Stimulated activated naive CD8-positive, alpha-beta T cell treated with anti-CD3 and anti-CD28 coated beads, Interleukin-15, Interleukin-2, amounts not matched to agents 100 U/mL and 50 U/mL, for 24 hours (primary cell): ENCODE measurements around the gene NRK.
"Not testable (repeated sequence)": the region's sequence is repeated elsewhere in the genome, so short reads cannot be mapped to it uniquely, and the experiment has no call there.

Experiments used
- ATAC-seq: fragments of 150-1000 bp; cut with Tn5 transposase; one replicate; pipeline ENCODE4 v1.10.0; 2021
- DNase-seq: peaks from one replicate; pipeline ENCODE4 v3.0.0; 2021

Gene NRK

DNA sequence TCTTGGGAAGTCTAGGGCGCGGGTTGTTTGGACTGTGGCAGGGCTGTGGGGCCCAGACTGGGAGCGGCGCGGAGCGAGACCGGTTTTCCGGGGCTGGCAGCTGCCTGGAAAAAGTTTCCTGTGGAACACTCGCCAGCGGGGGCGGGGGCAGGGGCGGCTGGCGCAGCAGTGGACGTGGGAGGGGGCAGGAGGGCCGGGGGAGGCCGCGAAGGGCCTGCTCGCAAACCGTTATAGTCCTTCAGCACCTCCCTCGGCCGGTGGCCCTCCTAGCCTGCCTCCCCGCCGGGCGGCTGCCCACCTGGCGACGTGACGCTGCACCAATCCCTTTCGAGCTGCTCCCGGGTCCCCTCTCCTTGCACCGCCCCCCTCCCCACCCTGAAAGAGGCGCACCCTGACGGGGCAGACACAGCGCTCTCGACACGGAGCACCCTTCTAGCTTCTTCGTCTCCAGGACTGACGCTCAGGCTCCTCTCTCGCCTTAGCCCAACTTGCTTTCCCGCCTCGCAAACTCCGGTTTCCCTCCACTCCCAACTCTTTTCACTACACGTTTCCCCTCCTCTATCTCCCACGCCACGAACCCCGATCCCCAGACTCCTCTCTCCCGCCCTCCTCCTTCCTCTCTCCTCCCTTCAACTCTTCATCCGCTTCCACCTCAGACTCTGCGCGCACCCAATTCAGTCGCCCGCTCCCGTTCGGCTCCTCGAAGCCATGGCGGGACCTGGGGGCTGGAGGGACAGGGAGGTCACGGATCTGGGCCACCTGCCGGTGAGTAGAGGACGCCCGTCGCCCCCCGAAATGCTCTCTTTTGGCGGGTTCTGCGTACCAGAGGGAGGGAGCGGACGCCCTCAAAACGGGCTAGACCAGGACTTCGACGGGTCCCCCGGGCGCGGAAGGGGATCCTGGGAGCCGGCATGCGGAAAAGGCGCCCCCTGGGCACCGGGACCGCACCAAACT, at the start of gene NRK:
TSS of gene NRK (plus strand) at position 402 of the 954 bp plus-strand sequence. CDS start at position 709, 307 bp downstream.
- no peak for ATAC-seq
- no peak for DNase-seq

GRCh38 chrX:105773801-105774200, 48.5 kb upstream of the NRK start:
- DNase-seq (no peak), ATAC-seq (no peak)

- no peak for DNase-seq
- no peak for ATAC-seq
Observed at GRCh38 chrX:105775679-105776078, 46.7 kb upstream of the NRK start.

DNA sequence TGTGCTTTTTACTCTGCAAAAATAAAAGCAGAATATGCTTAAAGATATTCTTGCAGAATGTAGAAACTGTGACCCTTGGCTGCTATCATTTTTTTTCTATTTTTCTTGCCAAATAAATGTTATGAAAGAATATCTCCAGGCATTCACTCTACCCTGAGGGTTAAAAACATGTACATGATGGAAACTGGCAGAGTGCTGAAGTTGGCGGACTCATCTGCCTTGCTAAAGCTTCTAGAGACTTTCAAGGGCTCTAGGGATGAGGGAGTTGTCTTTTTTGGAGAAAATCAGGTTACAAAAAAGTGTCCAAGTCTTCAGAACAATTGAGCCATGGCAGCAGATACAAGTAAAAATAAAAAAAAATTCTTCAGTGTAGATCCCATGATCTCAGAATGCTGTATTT, 40.5 kb upstream of the NRK start:
- no peak for ATAC-seq

GRCh38 chrX:105796877-105797276, 25.5 kb upstream of the NRK start:
- not testable (repeated sequence) for ATAC-seq, DNase-seq

More for the DNA sequence above, 40.5 kb upstream of the NRK start:
- no peak for DNase-seq

DNA sequence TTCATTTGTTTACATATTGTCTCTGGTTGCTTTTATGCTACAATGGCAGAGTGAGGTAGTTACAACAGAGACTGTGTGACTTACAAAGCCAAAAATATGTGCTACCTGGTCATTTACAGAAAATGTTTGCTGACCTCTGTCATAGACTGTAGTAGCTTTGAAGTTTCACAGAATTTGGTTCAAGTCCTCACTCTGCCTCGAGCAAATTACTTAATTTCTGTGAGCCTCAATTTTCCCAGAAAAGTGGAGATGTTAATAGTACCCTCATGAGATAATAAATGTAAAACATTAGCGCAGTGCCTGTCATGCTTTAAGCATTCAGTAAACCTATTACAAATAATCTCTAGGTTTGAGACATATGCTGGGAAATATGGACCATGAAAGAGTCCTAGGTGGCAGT, 18.4 kb upstream of the NRK start:
- DNase-seq (no peak), ATAC-seq (no peak)

DNA sequence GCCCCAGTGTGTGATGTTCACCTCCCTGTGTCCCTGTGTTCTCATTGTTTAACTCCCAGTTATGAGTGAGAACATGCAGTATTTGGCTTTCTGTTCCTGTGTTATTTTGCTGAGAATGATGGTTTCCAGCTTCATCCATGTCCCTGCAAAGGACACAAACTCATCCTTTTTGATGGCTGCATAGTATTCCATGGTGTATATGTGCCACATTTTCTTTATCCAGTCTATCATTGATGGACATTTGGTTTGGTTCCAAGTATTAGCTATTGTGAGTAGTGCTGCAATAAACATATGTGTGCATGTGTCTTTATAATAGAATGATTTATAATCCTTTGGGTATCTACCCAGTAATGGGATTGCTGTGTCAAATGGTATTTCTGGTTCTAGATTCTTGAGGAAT, 16.7 kb upstream of the NRK start:
- not testable (repeated sequence) for DNase-seq

DNA sequence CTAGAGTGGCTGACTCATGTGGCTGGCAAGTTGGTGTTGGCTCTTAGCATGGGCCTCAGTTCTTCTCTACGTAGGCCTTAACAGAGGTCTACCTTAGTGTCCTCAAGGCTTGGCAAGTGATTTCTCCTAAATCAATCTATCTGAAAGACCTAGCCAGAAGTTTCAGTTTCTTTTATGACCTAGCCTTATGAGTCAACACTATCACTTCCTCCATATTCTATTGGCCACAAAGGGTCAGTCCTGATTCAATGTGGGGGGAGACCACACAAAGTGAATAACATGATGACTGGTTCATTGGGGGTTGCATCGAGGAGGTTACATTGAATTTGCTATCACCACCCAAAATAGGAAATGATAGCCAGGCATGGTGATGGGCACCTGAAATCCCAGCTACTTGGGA, 5.8 kb upstream of the NRK start:
- no peak for ATAC-seq
- no peak for DNase-seq

More for the DNA sequence above, 16.7 kb upstream of the NRK start:
- ATAC-seq, result not testable (repeated sequence)

GRCh38 chrX:105820247-105820646, 2.1 kb upstream of the NRK start:
- DNase-seq (no peak), ATAC-seq (no peak)

DNA sequence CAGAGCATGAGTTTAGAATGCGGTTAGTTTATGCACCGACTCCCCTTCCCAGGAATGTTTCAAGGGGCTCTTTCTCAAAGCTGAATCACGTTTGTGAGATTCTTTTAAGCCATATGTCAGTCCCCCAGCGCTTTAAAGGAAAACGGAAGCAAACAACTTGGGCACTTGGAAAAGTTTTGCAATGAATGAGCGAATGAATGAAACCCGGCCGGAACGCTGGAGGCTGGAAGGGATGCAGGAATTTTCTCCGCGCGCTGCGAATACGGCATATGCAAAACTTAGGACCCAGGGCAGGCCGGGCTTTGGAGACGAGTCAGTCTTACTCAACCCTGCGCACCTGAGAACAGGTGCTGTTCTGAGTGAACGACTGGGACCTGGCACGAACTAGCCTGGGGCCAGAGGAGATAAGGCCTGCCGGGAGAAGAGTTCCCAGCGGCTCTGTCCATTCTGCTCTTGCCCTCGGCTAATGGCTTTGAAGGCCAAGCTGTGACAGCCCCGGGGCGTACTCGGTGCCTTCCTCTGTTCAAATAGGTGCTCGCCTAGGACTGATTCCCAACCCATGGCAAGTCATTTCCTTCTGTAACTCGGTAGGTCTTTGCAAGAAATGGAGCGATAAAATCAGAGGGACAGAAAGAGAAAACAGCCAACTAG, 743 bp upstream of the NRK start:
- ATAC-seq (no peak), DNase-seq (no peak)

GRCh38 chrX:105823092-105823455, 735 bp downstream of the NRK start:
- ATAC-seq, result no peak
- no peak for DNase-seq

DNA sequence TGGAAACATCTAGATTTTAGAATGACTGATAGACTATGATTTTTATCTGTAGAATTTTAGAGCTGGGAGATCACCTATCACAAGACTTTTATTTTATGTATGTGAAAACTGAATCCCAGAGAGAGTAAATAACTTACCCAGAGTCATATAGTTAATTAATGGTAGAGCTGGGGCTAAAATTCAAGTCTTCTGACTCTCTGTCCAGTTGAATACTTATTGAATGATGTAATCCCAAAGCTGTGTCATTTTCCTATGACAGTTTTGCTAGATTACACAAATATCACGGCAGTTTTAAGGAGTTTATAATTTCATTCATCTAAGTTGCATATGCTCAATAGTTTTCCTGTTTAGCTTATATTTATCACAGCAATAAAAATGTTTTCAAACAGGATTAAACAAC, 6.7 kb downstream of the NRK start:
- DNase-seq (no peak), ATAC-seq (no peak)

DNA sequence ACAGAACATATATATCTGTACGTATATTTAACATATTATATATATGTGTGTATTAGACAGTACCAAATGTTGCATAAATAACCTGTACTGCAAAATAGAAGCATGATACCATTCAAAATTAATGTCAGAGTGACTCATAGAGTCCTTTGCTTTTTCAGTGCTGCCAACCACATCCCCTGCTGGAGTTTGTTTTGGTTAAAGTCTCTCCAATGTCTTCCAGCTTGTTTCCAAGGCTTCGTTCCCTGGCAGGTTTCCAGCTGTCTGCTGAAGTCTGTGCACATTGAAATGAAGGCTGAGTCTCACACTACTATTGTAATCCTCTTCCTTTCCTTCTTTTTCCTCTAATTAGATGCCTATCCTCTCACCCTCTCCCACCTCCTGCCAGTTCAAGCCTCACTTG, 14.9 kb downstream of the NRK start:
- no peak for ATAC-seq

DNA sequence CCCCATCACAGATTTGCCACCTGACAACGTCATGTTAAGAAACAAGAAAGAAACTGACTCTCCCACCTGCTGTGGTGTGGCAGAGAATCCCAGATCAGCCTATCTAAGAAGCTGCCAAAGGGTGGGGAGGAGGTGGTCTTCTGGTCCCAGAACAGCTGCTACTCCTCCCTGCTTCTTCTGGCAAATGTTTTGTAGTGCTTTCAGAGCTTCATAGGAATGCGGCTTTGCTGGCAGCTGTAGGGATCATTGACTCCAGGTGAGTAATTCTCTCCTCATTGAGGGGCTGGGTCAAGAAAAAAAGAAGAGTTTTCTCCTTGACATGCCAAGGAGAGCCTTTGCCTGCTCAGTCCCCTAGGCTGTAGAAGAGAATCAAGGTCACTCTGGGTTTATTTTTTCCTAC, 23.3 kb downstream of the NRK start:
- ATAC-seq, result no peak
- DNase-seq, result no peak

More for the DNA sequence above, 14.9 kb downstream of the NRK start:
- no peak for DNase-seq

GRCh38 chrX:105850100-105850499, 27.8 kb downstream of the NRK start:
- DNase-seq, ATAC-seq: not testable (repeated sequence)

DNA sequence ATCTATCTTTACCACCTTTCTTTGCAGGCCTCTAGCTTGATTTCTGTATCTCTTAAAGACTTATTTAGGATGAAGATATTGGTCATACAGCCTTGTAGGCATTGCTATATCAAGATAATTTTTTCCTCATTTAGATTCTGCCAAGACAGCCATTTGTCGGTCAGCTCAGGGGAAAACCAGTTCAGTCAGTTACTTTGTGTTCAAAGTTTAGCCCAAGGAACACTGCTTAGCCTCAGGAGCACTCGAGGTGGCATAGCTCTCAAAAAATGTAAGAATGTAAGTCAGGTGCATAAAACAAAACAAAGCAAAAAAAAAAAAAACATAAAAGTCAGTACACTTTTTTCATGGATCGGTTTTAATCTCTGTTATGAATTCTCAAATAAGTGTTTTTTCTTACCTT, 43.4 kb downstream of the NRK start:
- DNase-seq (no peak), ATAC-seq (no peak)

DNA sequence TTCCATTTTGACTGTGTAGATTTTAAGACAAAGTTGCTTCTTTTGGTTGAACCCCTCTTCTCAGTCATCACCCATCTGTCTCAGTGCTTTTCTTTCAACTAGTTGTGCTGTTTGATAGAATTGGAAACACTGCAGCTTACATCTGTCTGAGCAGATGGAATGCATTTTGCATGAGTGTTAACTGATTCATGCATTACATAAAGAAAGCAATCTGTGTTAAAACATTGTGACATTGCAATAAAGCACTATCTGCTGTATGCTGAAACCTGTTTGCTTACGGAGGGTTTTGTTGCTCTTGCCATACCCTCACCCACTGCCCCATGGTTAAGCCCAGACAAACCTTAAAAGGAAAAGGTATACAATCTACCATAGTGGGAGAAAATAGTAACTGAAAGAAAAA, 47.4 kb downstream of the NRK start:
- DNase-seq (no peak), ATAC-seq (no peak)

DNA sequence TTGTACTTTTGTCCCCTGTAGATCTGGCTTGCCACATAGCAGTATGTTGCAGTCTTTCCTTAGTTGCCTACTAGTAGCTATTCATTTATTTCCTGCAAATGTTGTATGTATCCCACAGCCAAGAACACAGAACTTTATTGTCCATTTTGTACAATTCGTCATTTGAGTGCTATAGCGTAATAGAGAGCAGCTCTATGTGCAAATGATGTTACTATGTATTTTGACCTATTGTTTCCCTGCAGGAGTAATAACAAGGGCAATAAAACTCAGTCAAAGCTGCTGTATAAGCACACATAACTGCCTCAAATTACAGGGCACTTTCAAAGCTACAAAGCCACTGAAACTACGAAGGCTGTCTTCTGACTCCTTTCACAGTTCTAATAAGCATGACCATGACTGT, 48.1 kb downstream of the NRK start:
- DNase-seq, result no peak
- ATAC-seq, result no peak

GRCh38 chrX:105872941-105873340, 50.6 kb downstream of the NRK start:
- ATAC-seq, result no peak
- no peak for DNase-seq

GRCh38 chrX:105874790-105875189, 52.5 kb downstream of the NRK start:
- DNase-seq, result no peak
- no peak for ATAC-seq

DNA sequence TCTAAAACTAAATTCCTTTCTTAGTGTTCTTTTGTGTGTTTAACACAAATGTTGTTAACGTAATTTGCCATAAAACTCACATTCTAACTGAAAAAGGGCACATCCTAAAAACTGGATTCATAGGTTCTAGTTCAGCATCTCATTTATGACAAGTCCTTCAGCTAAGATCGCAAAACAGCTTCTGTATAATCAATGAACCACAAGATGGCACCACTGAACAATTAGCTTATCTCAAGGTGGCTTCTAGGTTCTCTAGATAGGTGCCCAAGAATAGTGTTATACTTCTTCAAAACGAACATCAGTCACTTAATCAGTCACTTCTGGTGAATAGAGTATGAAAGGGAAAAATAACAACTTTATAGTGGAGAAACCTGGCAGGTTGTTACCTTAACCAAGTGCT, 54.3 kb downstream of the NRK start:
- ATAC-seq (no peak), DNase-seq (no peak)

GRCh38 chrX:105880491-105880890, 58.2 kb downstream of the NRK start:
- DNase-seq (no peak), ATAC-seq (no peak)

GRCh38 chrX:105882581-105883275, 60.4 kb downstream of the NRK start:
- no peak for DNase-seq

More at GRCh38 chrX:105882581-105883275, 60.4 kb downstream of the NRK start:
- ATAC-seq, result no peak
